Measurements from ENCODE around the gene AIFM2.

GRCh38 chr10:70087616-70088307, 44.9 kb downstream of the AIFM2 start:
- TF ChIP-seq POLR2AphosphoS5 (IDR thresholded peaks at IDR 0.05; ENCODE audit: low read depth, low read length): no peak
- no peak for TF ChIP-seq RFX5 (IDR thresholded peaks at IDR 0.05; ENCODE audit: low read length)
- no peak for TF ChIP-seq CTCF (IDR thresholded peaks at IDR 0.05)
- no peak for TF ChIP-seq YY1 (IDR thresholded peaks at IDR 0.05; ENCODE audit: low read depth)
- no peak for TF ChIP-seq MAX (IDR thresholded peaks at IDR 0.05; ENCODE audit: low read depth)
- no peak for TF ChIP-seq EP300 (IDR thresholded peaks at IDR 0.05; ENCODE audit: borderline replicate concordance in 1 of 2, low read depth in 1 of 2, low read length in 1 of 2)
